Activated CD8-positive, alpha-beta T cell treated with anti-CD3 and anti-CD28 coated beads for 36 hours (primary cell): ENCODE measurements around the gene FOXN3. TPM values are rescaled to one million over a fixed set of nuclear protein-coding genes. Genes with fewer than 3 reads are reported as not detected.

Source experiments
- ATAC-seq: fragments of 200-7000 bp; cut with Tn5 transposase; one replicate; pipeline ENCODE4 v1.10.0; 2021; ENCODE audit warnings: mild to moderate bottlenecking, moderate library complexity
- CTCF ChIA-PET: fragments of 350-600 bp; sonication (Branson Sonifier 250); formaldehyde crosslinking; loops from one replicate; lab custom pipeline; 2021; ENCODE audit warnings: antibody characterized with exemption; lab: Charles Lee
- POLR2A ChIA-PET: fragments of 350-600 bp; sonication (Branson Sonifier 250); formaldehyde crosslinking; loops from one replicate; lab custom pipeline; 2021; ENCODE audit warnings: antibody characterized with exemption; lab: Charles Lee
- DNase-seq: peaks from one replicate; pipeline ENCODE4 v3.0.0-alpha.2; 2020
- H3K27ac Mint-ChIP-seq: one replicate; pipeline ENCODE4 v1.8.0; 2021; ENCODE audit warnings: mild to moderate bottlenecking, mixed read lengths
- H3K27me3 Mint-ChIP-seq: one replicate; pipeline ENCODE4 v1.8.0; 2021; ENCODE audit warnings: mixed read lengths
- H3K36me3 Mint-ChIP-seq: one replicate; pipeline ENCODE4 v1.8.0; 2021; ENCODE audit warnings: low read depth, mixed read lengths
- H3K4me1 Mint-ChIP-seq: one replicate; pipeline ENCODE4 v1.8.0; 2021; ENCODE audit warnings: low read depth, mixed read lengths
- H3K4me3 Mint-ChIP-seq: one replicate; pipeline ENCODE4 v1.8.0; 2021; ENCODE audit warnings: mild to moderate bottlenecking, moderate library complexity, mixed read lengths
- H3K9me3 Mint-ChIP-seq: one replicate; pipeline ENCODE4 v1.8.0; 2021; ENCODE audit warnings: mixed read lengths
- CTCF ChIP-seq: fragments of 200-600 bp; IDR thresholded peaks from one replicate; pipeline ENCODE4 v1.8.0; 2022; ENCODE audit warnings: antibody characterized with exemption, mild to moderate bottlenecking
- intact Hi-C: fragments of 100-400 bp; cut with micrococcal nuclease; formaldehyde crosslinking; loops from one replicate; pipeline ENCODE4 v1.10.0; 2022
- total RNA-seq, 2 experiments: library from RNA; stranded (reverse); gene quantifications; one replicate each; pipeline ENCODE4 v1.2.3, GENCODE V29; 2021

The FOXN3 gene
- total RNA-seq, 2 experiments from 2014 or later = 83.4 to 85.0 TPM

- Mint-ChIP-seq H3K4me1 (peaks cover 60% of the 10 kb centered on the region), H3K27ac (peak overlapping the region; percentile 53), H3K36me3 (peaks cover 57% of the 10 kb centered on the region), H3K27me3 (no peaks in the 10 kb centered on the region), H3K9me3 (peaks cover 4% of the 10 kb centered on the region), H3K4me3 (no peak overlapping the region)
- CTCF ChIA-PET = interaction anchor here (1.0 to 1.1 kb wide), 2 partner anchors 23 to 140 kb away, joined by 3 read pairs; no protein-coding TSS in a partner anchor
- intact Hi-C loops = no loop called here
- DNase-seq (no peak), ATAC-seq (peak; percentile 34)
- no peak for TF ChIP-seq CTCF
- POLR2A ChIA-PET = no interaction called here
These were observed 99.9 kb downstream of the FOXN3 start for GRCh38 chr14:89317051-89317691.

GRCh38 chr14:89315493-89316470 is 101.3 kb downstream of the FOXN3 start:
- Mint-ChIP-seq H3K27me3 (no peaks in the 10 kb centered on the region), H3K4me3 (no peak overlapping the region), H3K27ac (no peak overlapping the region), H3K4me1 (peaks cover 57% of the 10 kb centered on the region), H3K36me3 (peaks cover 52% of the 10 kb centered on the region), H3K9me3 (peaks cover 4% of the 10 kb centered on the region)
- TF ChIP-seq CTCF = no peak
- POLR2A ChIA-PET = no interaction called here
- DNase-seq (no peak), ATAC-seq (no peak)
- intact Hi-C loops = no loop called here
- CTCF ChIA-PET = no interaction called here

- H3K4me1 Mint-ChIP-seq = peaks cover 50% of the 10 kb centered on the region
- peaks cover 43% of the 10 kb centered on the region for H3K36me3 Mint-ChIP-seq
- POLR2A ChIA-PET = no interaction called here
- ATAC-seq = no peak
- H3K27ac Mint-ChIP-seq = no peak overlapping the region
- H3K4me3 Mint-ChIP-seq = no peak overlapping the region
- no peaks in the 10 kb centered on the region for H3K9me3 Mint-ChIP-seq
- H3K27me3 Mint-ChIP-seq = no peaks in the 10 kb centered on the region
- CTCF ChIA-PET = no interaction called here
- TF ChIP-seq CTCF = no peak
- DNase-seq = no peak
- intact Hi-C loops = no loop called here
These were observed 102.8 kb downstream of the FOXN3 start for GRCh38 chr14:89314274-89314673.

GRCh38 chr14:89312932-89313331 is 104.1 kb downstream of the FOXN3 start:
- intact Hi-C loops = no loop called here
- peaks cover 37% of the 10 kb centered on the region for H3K36me3 Mint-ChIP-seq
- H3K4me3 Mint-ChIP-seq = no peak overlapping the region
- no peak for DNase-seq
- ATAC-seq = no peak
- H3K27me3 Mint-ChIP-seq = no peaks in the 10 kb centered on the region
- H3K9me3 Mint-ChIP-seq = no peaks in the 10 kb centered on the region
- POLR2A ChIA-PET = no interaction called here
- TF ChIP-seq CTCF = no peak
- CTCF ChIA-PET = no interaction called here
- peaks cover 43% of the 10 kb centered on the region for H3K4me1 Mint-ChIP-seq
- H3K27ac Mint-ChIP-seq = peak overlapping the region; percentile 38

- ATAC-seq (no peak), DNase-seq (no peak)
- H3K9me3 Mint-ChIP-seq = no peaks in the 10 kb centered on the region
- H3K4me1 Mint-ChIP-seq = peaks cover 38% of the 10 kb centered on the region
- TF ChIP-seq CTCF = no peak
- CTCF ChIA-PET = no interaction called here
- no peak overlapping the region for H3K4me3 Mint-ChIP-seq
- intact Hi-C loops = no loop called here
- no peak overlapping the region for H3K27ac Mint-ChIP-seq
- peaks cover 19% of the 10 kb centered on the region for H3K36me3 Mint-ChIP-seq
- POLR2A ChIA-PET = interaction anchor here (0.7 kb wide), 1 partner anchor 58 kb away, joined by 3 read pairs; no protein-coding TSS in a partner anchor
- H3K27me3 Mint-ChIP-seq = no peaks in the 10 kb centered on the region
These were observed 106.8 kb downstream of the FOXN3 start for GRCh38 chr14:89310211-89310610.
